Measurements from ENCODE around the gene DCTN4. TPM values are rescaled to one million over a fixed set of nuclear protein-coding genes. Genes with fewer than 3 reads are reported as not detected.

DCTN4 gene
- total RNA-seq, 1 experiment from 2014 or later = 67.6 TPM

- ChIA-PET POLR2A (ENCODE audit: low non-redundant PET) (no interaction called here), CTCF (no interaction called here)
- H3K4me3 ChIP-seq (ENCODE audit: low read depth, low read length, poor library complexity, severe bottlenecking) = no peak overlapping the region
- TF ChIP-seq CTCF (conservative IDR thresholded peaks at IDR 0.05; ENCODE audit: low read depth, low read length) (no peak), EZH2 (IDR thresholded peaks at IDR 0.05; ENCODE audit: borderline replicate concordance, low read depth, low read length, poor library complexity, severe bottlenecking) (no peak)
- H3K4me1 ChIP-seq (ENCODE audit: insufficient read depth, low read length, poor library complexity, severe bottlenecking) = peaks cover 7% of the 10 kb centered on the region
- H3K9me3 ChIP-seq (ENCODE audit: low read depth, low read length, poor library complexity, severe bottlenecking) = no peaks in the 10 kb centered on the region
- intact Hi-C loops (cut with micrococcal nuclease; ENCODE audit: unreplicated experiment) = no loop called here
- no TSS peak for BruUV-seq (replicated peaks)
- no peak for DNase-seq (ENCODE audit: low spot score)
- H3K27me3 ChIP-seq (replicated peaks; ENCODE audit: insufficient read depth, low read depth, low read length, poor library complexity) = no peaks in the 10 kb centered on the region
- no peaks in the 10 kb centered on the region for H3K36me3 ChIP-seq (ENCODE audit: insufficient read depth, low read length, poor library complexity, severe bottlenecking)
- no peak overlapping the region for H3K27ac ChIP-seq (ENCODE audit: low read depth, low read length, poor library complexity, severe bottlenecking)
Measured at GRCh38 chr5:150764530-150764929, 5.7 kb upstream of the DCTN4 start.

- CTCF ChIA-PET = no interaction called here
- peaks cover 7% of the 10 kb centered on the region for H3K4me1 ChIP-seq (ENCODE audit: insufficient read depth, low read length, poor library complexity, severe bottlenecking)
- no peaks in the 10 kb centered on the region for H3K27me3 ChIP-seq (replicated peaks; ENCODE audit: insufficient read depth, low read depth, low read length, poor library complexity)
- DNase-seq (ENCODE audit: low spot score) = peak; percentile 35
- POLR2A ChIA-PET (ENCODE audit: low non-redundant PET) = no interaction called here
- intact Hi-C loops (cut with micrococcal nuclease; ENCODE audit: unreplicated experiment) = no loop called here
- no peak overlapping the region for H3K4me3 ChIP-seq (ENCODE audit: low read depth, low read length, poor library complexity, severe bottlenecking)
- no TSS peak for BruUV-seq (replicated peaks)
- no peaks in the 10 kb centered on the region for H3K36me3 ChIP-seq (ENCODE audit: insufficient read depth, low read length, poor library complexity, severe bottlenecking)
- H3K27ac ChIP-seq (ENCODE audit: low read depth, low read length, poor library complexity, severe bottlenecking) = no peak overlapping the region
- no peaks in the 10 kb centered on the region for H3K9me3 ChIP-seq (ENCODE audit: low read depth, low read length, poor library complexity, severe bottlenecking)
- TF ChIP-seq EZH2 (IDR thresholded peaks at IDR 0.05; ENCODE audit: borderline replicate concordance, low read depth, low read length, poor library complexity, severe bottlenecking) = no peak
- no peak for TF ChIP-seq CTCF (conservative IDR thresholded peaks at IDR 0.05; ENCODE audit: low read depth, low read length)
Measured at GRCh38 chr5:150763023-150763769, 4.4 kb upstream of the DCTN4 start.

- Histone ChIP-seq H3K27ac (ENCODE audit: low read depth, low read length, poor library complexity, severe bottlenecking) (no peak overlapping the region), H3K36me3 (ENCODE audit: insufficient read depth, low read length, poor library complexity, severe bottlenecking) (no peaks in the 10 kb centered on the region), H3K9me3 (ENCODE audit: low read depth, low read length, poor library complexity, severe bottlenecking) (no peaks in the 10 kb centered on the region), H3K4me1 (ENCODE audit: insufficient read depth, low read length, poor library complexity, severe bottlenecking) (peaks cover 12% of the 10 kb centered on the region), H3K27me3 (replicated peaks; ENCODE audit: insufficient read depth, low read depth, low read length, poor library complexity) (no peaks in the 10 kb centered on the region), H3K4me3 (ENCODE audit: low read depth, low read length, poor library complexity, severe bottlenecking) (no peak overlapping the region)
- intact Hi-C loops (cut with micrococcal nuclease; ENCODE audit: unreplicated experiment) = no loop called here
- ChIA-PET POLR2A (ENCODE audit: low non-redundant PET) (no interaction called here), CTCF (no interaction called here)
- DNase-seq (ENCODE audit: low spot score) = no peak
- TF ChIP-seq CTCF (conservative IDR thresholded peaks at IDR 0.05; ENCODE audit: low read depth, low read length) (no peak), EZH2 (IDR thresholded peaks at IDR 0.05; ENCODE audit: borderline replicate concordance, low read depth, low read length, poor library complexity, severe bottlenecking) (no peak)
- BruUV-seq (replicated peaks) = no TSS peak
Measured at GRCh38 chr5:150762211-150762610, 3.4 kb upstream of the DCTN4 start.

All from A673 (cell line).